GM20000 (cell line): ENCODE measurements around the gene MBNL3.

Experiments
- DNase-seq: peaks from one replicate; pipeline ENCODE4 v3.0.0; 2012; ENCODE audit warnings: low spot score
- CTCF ChIP-seq: IDR thresholded peaks from 2 replicates; pipeline ENCODE4 v1.5.1; 2012; ENCODE audit warnings: mild to moderate bottlenecking, control low read depth; ENCODE audit errors: extremely low read depth, missing control alignments

Gene MBNL3

GRCh38 chrX:132442691-132443090 is 46.1 kb downstream of the MBNL3 start:
- TF ChIP-seq CTCF, result no peak
- DNase-seq, result no peak

- no peak for DNase-seq
- TF ChIP-seq CTCF, result no peak
Measured at GRCh38 chrX:132435222-132435621, 53.6 kb downstream of the MBNL3 start.

- TF ChIP-seq CTCF, result no peak
Measured at GRCh38 chrX:132433551-132433950, 55.3 kb downstream of the MBNL3 start.

GRCh38 chrX:132433001-132433400 is 55.8 kb downstream of the MBNL3 start:
- no peak for TF ChIP-seq CTCF
- no peak for DNase-seq

More at GRCh38 chrX:132433551-132433950, 55.3 kb downstream of the MBNL3 start:
- no peak for DNase-seq

GRCh38 chrX:132428896-132429295 is 59.9 kb downstream of the MBNL3 start:
- no peak for TF ChIP-seq CTCF

GRCh38 chrX:132426695-132427281 is 62.0 kb downstream of the MBNL3 start:
- no peak for TF ChIP-seq CTCF
- DNase-seq, result no peak

More at GRCh38 chrX:132428896-132429295, 59.9 kb downstream of the MBNL3 start:
- DNase-seq, result no peak

GRCh38 chrX:132425744-132426318 is 63.0 kb downstream of the MBNL3 start:
- no peak for DNase-seq
- no peak for TF ChIP-seq CTCF
